HepG2 (cell line): ENCODE measurements around the gene SLC39A8. TPM values are rescaled to one million over a fixed set of nuclear protein-coding genes. Genes with fewer than 3 reads are reported as not detected.

Experiments
- AGO1 ChIP-seq: fragments of 200-400 bp; formaldehyde crosslinking; IDR thresholded peaks from 2 replicates; pipeline ENCODE4 v1.6.1; 2017; ENCODE audit warnings: mild to moderate bottlenecking, low read depth, low read length, moderate library complexity; ENCODE audit not compliant: poor library complexity, severe bottlenecking
- DMTF1 ChIP-seq: sonication (generic); formaldehyde crosslinking; IDR thresholded peaks from 2 replicates; pipeline ENCODE4 v1.4.0; 2020; ENCODE audit warnings: mild to moderate bottlenecking, missing genetic modification reagents
- KLF6 ChIP-seq: IDR thresholded peaks from 2 replicates; pipeline ENCODE4 v1.8.0; 2016; ENCODE audit warnings: missing biosample characterization, missing genetic modification reagents
- PBX2 ChIP-seq: IDR thresholded peaks from 2 replicates; pipeline ENCODE4 v1.6.1; 2016; ENCODE audit warnings: control low read depth
- RAD51 ChIP-seq: fragments of 450-650 bp; IDR thresholded peaks from 2 replicates; pipeline ENCODE4 v1.6.1; 2016; ENCODE audit warnings: borderline replicate concordance
- SNAPC5 ChIP-seq: sonication (generic); formaldehyde crosslinking; IDR thresholded peaks from 2 replicates; pipeline ENCODE4 v1.8.1; 2023; ENCODE audit warnings: mild to moderate bottlenecking, missing genetic modification reagents, borderline replicate concordance
- TFDP2 ChIP-seq: sonication (generic); formaldehyde crosslinking; IDR thresholded peaks from 2 replicates; pipeline ENCODE4 v1.4.0; 2020; ENCODE audit warnings: missing genetic modification reagents
- U2AF1 ChIP-seq: fragments of 200-400 bp; formaldehyde crosslinking; optimal IDR thresholded peaks from 2 replicates; pipeline ENCODE3; 2017; ENCODE audit warnings: mild to moderate bottlenecking, low read depth, low read length
- ZNF101 ChIP-seq: sonication (generic); formaldehyde crosslinking; IDR thresholded peaks from 2 replicates; pipeline ENCODE4 v1.4.0; 2020; ENCODE audit warnings: mild to moderate bottlenecking, low read depth, missing genetic modification reagents, borderline replicate concordance
- ZNF253 ChIP-seq: sonication (generic); formaldehyde crosslinking; IDR thresholded peaks from 2 replicates; pipeline ENCODE4 v1.8.0; 2022; ENCODE audit warnings: mild to moderate bottlenecking, missing genetic modification reagents, borderline replicate concordance
- ZNF350 ChIP-seq: sonication (generic); formaldehyde crosslinking; IDR thresholded peaks from 2 replicates; pipeline ENCODE4 v1.4.0; 2020; ENCODE audit warnings: mild to moderate bottlenecking, low read depth, missing genetic modification reagents, borderline replicate concordance
- ZNF816 ChIP-seq: sonication (generic); formaldehyde crosslinking; IDR thresholded peaks from 2 replicates; pipeline ENCODE4 v1.8.0; 2022; ENCODE audit warnings: missing genetic modification reagents, mild to moderate bottlenecking, borderline replicate concordance
- polyA plus RNA-seq, 8 experiments: library from polyadenylated mRNA; depleted of rRNA in 3 of 8; stranded (reverse) in 7 of 8; unstranded in 1 of 8; fragments of >200 nt; fragmentation: Illumina TruSeq in 4 of 8; extraction: Trizol in 4 of 8; gene quantifications; 2 replicates each; pipeline versions ENCODE4 v1.2.1 to v1.2.3, GENCODE V29; 2011 to 2016; ENCODE audit warnings: low read depth in 4 of 8, missing spikeins in 1 of 8, mixed read lengths in 1 of 8; ENCODE audit not compliant: insufficient read depth in 1 of 8
- total RNA-seq, 5 experiments: library from RNA; depleted of rRNA; stranded (reverse); fragments of >200 nt; fragmentation: Illumina TruSeq; extraction: Trizol; gene quantifications; 2 replicates each; pipeline ENCODE4 v1.2.3, GENCODE V29; 2016; ENCODE audit warnings: low read depth in 1 of 5

Gene SLC39A8
- total and polyA plus RNA-seq, 2 of the 13 experiments (the other 11 are each of a cell fraction or from before 2014, with no cell fraction given): 0.22 to 0.38 TPM

GRCh38 chr4:102324730-102325129 lies 20.6 kb downstream of the SLC39A8 start (continued):
- TF ChIP-seq DMTF1 (CRISPR knock-in tag): no peak
- TF ChIP-seq KLF6: no peak
- no peak for TF ChIP-seq RAD51
- no peak for TF ChIP-seq U2AF1
- TF ChIP-seq ZNF350 (CRISPR knock-in tag): no peak
- TF ChIP-seq ZNF816: no peak
- no peak for TF ChIP-seq SNAPC5 (CRISPR knock-in tag)
- no peak for TF ChIP-seq TFDP2 (CRISPR knock-in tag)
- no peak for TF ChIP-seq ZNF101
- no peak for TF ChIP-seq ZNF253 (CRISPR knock-in tag)
- no peak for TF ChIP-seq AGO1
- no peak for TF ChIP-seq PBX2 (CRISPR knock-in tag)
